Kasumi-1 (cell line): ENCODE measurements around the gene GPR25.

ENCODE experiments used
- DNase-seq, 2 experiments: peaks; one replicate each; lab custom pipeline; 2025; lab: John Stamatoyannopoulos, UW

GPR25 gene, protein sequence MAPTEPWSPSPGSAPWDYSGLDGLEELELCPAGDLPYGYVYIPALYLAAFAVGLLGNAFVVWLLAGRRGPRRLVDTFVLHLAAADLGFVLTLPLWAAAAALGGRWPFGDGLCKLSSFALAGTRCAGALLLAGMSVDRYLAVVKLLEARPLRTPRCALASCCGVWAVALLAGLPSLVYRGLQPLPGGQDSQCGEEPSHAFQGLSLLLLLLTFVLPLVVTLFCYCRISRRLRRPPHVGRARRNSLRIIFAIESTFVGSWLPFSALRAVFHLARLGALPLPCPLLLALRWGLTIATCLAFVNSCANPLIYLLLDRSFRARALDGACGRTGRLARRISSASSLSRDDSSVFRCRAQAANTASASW

DNA sequence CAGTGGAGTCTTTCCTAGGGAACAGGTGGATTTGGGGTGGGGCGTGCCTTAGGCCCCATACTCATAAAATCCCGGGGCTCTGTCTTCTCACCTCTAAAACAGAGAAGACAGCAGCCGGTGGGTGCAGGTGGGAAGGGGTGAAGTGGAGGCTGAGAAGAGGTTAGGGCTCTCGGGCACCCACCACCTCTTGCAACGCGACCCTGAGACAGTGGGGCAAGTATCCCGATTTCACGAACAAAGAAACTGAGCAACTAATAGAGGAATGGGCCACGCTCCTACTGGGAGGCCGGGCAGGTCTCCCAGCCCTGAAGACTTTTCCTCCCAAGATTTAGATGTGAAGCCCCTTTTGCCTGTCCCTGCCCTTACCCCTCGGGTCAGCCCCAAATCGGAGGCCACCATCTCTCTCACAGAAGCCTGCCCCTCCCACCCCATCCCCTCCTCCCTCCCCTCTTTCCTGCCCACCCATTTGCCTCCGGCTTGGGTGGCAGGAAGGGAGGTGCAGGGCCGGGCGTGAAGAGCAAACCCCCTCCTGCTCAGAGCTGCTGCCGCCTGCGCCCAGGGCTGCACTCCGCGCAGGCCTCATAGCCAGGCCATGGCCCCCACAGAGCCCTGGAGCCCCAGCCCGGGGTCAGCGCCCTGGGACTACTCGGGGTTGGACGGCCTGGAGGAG, at the start of gene GPR25:
GPR25 (plus strand) TSS at position 536 of the 670 bp plus-strand sequence; CDS start at position 593, 57 bp downstream.
- no peak for DNase-seq

DNA sequence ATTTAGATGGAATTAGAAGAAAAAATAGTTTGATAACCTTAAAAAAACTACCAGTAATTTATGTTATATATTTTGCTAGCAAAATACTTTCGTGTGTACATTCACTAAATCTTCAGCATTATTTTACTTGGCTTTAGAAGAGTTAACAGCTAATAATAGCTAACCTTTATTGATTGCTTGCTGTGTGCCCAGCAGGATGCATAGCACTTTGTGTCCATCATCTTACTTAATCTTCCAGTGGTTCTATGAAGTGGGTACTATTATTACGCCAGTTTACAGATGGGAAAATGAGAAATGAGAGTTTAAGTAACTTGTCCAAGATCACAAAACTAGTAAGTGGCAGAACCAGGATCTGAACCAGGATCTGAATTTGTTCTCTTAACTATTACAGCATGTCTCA, 41.7 kb upstream of the GPR25 start:
- no peak for DNase-seq

DNA sequence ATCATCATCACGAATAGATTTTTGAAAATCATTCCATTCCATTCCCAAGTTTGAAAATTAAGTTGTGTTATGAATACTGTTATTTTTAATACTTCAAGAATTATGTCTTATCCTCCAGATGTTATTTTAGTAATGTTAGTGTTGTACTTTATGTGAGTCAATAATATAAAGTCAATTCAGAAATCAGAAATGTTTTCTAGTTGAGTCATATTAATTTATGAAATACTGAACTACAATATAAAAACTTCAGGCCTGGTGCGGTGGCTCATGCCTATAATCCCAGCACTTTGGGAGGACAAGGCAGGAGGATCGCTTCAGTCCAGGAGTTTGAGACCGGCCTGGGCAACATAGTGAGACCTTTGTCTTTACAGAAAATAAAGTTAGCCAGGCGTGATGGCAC, 38.4 kb upstream of the GPR25 start:
- DNase-seq: no peak

DNA sequence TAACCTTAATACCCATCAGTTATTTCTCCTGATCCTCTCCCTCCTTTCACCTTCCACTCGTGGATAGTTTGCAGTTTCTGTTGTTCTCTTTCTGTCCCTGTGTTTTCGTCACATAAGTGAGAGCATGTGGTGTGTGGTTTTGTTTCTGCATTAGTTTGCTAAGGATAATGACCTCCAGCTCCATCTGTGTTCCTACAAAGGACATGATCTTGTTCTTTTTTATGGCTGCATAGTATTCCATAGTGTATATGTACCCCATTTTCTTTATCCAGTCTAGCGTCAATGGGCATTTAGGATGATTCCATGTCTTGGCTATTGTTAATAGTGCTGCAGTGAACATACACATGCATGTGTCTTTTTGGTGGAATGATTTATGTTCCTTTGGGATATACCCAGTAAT, 36.6 kb upstream of the GPR25 start:
- DNase-seq: no peak

DNA sequence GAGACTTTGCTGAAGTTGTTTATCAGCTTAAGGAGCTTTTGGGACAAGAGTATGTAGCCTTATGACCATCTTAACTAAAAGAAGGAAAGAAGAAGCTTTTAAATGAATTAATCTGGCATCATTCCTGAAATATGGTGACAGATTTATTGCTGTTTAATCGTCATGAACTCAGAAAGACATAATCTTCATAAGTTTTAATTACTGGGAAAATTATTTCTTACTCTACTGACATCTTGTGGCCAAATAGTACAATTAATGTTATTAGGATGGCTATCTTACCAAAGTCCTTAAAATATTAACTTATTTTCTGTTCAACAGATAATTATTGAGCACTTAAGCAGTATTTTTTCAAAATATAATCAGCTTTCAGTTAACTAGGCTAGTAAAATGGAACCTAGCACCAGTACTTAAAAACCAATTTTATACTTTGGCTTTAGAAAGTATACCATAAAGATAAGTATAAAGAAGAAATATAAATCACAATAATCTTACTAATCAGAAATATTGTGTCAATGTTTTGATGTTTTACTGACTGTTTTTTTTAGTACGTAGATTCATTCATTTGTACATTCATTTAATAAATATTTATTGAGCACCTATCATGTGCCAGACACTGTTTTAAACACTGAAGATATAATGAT, 34.7 kb upstream of the GPR25 start:
- peak; percentile 19 to 65 for DNase-seq

DNA sequence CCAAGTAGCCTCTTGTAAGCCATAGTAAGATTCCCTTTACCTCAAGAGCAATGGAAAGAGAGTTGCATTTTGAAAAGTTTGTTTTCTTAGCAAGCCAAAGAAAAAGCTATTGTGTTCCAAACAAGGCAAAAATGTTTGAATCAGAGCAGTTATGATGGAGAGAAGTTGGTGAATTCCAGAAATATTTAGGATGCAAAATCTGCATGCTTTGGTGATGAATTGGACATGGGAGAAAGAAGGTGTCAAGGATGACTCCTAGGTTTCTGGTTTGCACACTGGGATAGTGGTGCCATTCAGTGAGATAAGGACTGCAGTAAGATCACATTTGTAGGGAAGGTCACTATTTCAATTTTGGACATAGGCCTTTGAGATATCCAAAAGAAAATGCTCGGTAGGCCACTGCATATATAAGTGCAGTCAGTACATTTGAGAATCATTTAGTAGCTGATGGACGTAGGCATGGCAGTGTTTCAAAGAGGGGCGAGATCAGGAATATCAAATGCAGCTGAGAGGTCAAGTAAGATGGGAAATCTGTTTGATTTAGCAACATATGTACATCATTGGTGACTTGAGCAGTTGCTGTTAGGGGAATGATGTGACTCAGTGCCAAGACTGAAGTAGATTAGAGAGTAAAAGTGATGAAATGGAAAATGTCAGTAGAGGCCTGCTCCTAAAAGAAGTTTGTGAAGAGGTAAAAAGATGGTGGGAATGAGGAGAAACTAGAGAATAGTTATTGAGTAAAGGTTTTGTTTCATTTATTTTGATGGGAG, 33.9 kb upstream of the GPR25 start:
- DNase-seq: no peak

DNA sequence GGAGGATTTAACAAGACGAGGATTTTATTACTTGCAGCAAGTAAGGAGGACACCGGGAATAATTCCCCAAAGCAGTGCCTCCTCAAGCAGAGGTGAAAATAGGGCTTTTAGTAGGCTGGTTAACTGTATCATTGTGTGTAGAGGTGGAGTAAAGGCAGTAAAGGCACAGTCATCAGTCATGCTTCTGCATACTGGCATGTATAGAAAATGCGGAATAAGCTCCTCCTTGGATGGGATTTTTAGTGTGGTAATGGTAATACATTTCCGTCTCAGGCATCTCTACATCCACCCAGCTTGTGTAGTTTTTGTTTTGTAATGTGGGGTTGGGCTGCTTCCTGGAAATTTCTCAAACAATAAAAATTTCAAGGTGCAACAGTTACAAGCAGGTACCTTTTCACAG, 27.4 kb upstream of the GPR25 start:
- no peak for DNase-seq

DNA sequence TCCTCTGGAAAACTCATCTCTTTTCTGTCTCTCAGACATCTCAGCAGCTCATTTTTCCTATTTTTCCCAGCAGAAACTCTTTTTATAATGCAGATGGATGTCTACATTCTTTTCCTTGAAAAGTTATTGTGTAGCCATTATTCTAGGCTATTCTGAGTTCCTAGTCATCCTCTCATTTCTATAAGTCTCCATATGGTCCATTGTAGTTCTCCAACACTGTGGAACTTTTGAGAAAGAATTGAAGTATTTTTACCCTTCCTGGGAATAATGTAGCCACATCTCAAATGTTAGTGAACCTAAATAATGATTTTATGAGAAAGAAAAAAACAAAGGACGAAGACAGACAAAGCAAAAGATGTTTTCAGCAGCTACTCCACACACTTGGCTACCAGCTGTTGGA, 26.4 kb upstream of the GPR25 start:
- no peak for DNase-seq

DNA sequence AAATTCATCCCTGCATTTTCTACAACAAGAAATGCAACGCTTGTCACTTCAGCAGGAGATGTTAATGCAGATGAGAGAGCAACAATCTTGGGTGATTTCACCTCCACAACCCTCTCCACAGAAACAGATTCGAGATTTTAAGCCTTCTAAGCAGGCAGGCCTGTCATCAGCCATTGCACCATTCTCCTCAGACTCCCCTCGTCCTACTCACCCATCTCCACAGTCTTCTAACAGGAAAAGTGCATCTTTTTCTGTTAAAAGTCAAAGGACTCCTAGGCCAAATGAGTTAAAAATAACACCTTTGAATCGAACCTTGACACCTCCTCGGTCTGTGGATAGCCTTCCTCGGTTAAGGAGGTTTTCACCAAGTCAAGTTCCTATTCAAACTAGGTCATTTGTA, 23.4 kb upstream of the GPR25 start:
- DNase-seq: no peak

DNA sequence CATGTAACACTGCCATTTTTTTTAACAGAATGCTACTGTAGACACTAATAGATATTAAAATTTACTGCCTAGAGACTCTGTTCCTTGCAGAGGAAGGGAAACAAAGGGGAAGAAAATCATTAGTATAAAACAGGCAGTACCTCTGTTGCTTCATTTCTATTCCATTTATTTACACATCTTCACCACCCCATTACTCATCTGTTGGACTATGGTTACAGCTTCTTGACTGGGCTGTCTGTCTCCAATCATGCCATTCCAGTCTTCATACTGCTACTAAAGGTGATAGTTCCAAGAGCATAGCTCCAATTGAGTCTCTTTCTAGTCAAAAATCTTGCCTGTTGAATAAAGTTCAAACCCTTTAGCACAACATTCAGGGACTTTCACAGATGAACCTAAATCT, 22.2 kb upstream of the GPR25 start:
- no peak for DNase-seq

DNA sequence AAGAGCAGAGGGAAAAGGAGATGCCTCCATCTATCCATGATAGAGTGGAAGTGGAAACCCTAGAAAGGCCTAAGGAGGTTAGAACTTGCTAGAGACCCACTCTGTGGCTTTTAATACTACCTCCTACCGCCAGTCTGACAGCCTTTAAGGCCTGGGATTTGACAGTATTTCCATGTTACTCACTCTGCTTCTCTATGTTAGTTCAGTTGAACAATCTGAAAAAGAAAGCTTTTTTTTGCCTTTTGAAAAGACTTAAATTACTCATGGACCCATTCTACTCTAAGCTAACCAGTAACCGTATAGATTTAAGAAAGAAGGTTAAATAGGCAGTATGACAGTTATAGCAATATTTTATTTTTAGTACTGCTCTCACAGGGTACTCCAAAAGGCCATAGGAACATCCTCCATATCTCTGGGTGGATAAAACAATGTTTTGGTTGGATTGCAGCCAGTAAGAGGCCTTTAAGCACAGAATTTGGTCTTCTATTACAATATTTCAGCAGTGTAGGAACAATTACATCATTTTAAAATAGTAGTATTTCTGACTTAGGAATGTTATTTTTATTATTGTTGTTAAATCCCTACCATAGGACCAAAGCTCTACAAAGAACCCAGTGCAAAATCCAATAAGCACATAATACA, 15.9 kb upstream of the GPR25 start:
- DNase-seq: no peak

DNA sequence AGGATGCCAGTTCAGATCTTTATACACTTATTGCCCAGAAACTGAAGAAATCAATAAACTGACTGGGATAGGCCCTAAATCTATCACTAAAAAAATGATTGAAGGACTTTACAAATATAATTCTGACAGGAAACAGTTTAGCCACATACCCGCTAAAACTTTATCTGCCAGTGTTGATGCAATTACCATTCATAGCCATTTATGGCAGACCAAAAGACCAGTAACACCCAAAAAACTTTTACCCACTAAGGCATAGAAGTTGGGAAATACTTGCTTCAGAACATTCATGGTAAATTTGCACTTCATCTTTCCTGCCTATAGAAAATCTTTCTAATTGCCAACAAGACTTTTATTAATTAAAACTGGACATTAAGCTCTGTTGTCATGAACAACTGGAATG, 15.0 kb upstream of the GPR25 start:
- DNase-seq: peak in 1 of 2 experiments; percentile 12

DNA sequence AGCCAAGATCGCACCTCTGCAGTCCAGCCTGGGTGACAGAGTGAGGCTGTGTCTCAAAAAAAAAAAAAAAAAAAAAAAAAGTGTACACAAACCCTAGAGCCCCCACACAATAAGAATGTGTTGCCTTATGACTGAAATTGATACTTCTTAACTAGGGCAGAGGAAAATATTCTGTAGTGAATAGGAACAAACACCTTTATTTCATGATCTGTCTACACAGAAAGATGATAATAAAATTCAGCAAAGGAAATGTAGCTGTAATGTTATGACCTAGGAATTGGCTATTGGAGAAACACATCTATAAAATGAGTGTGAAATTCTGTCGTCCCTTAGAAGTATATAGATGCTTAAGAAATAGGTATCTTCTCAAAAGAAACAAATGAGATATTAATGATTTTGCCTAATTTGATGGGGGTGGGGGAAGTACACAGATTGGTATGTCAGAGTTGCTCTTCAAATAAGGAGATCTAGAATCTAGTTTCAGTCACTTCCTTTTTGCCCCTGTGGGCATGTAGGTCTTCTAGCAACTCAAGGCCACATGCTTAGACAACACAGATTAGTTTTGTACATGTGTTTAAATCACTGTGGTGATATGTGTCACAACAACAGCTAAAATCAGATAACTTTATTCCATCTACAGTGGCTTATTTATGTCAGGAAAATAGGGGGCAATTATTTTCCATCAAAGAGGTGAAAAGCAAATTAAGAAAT, 10.7 kb upstream of the GPR25 start:
- no peak for DNase-seq

DNA sequence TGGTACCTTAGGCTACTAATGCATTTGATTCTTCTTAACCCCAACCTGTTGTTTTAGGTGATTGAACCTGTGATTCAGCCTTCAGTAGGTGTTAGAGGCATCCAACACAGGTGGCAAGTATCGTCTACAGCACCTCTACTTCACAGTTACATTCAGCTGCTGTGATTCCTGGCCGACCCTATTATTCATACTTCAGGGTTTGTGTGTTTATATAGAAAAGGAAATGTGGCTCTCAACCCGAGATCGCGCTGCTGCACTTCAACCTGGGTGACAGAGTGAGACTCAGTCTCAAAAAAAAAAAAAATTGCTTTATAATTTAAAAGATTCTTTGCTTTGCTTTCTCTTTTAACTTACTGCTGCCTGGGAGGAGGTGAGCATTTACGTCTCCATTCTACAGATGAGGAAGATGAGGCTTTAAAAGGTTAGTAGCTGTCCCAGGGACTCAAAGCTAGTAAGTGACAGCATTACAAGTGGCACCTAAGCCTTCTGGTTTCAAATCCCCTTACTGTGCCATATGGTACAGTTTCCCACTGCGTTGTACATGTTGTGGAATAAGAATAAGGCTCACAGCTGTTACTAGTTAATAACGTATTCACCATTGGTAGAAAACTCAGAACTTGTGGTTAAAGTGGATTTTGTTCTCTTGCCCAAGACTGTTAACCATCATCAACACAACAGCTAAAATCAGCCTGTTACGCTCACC, 9.9 kb upstream of the GPR25 start:
- no peak for DNase-seq

DNA sequence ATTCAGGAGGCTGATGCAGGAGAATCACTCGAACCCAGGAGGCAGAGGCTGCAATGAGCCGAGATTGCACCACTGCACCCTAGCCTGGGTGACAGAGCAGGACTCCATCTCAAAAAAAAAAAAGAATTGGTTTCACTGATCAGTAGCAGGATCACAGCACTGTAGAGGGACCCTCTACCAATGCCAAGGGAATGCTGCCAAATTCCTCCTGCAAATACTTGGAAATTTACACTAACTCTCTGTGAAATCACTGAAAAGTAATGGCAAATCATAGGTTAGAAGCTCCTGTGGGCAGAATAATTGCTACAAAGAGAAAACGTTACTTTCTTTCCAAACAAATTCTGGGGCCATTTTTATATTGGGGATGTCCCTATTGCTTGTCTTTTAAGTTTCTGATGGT, 6.7 kb upstream of the GPR25 start:
- no peak for DNase-seq

DNA sequence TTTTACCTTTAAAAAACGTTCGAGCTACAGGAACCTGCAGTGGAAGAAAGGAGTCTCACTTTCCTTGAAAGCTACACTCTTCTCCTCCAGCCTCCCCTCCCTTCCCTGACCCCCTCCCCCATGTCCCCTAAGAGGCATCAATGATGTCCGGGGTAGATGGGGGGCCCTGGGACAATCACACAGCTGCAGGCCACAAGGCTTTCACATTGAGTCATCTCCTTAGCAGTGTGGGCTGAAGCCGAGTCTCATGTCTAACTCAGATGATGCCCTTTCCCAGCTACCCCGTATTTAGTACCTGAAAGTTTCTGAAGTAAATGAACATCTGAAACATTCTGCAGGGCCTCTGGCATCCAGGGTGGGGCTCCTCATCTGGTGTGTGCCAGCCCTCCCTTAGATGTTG, 6.3 kb upstream of the GPR25 start:
- DNase-seq: no peak

DNA sequence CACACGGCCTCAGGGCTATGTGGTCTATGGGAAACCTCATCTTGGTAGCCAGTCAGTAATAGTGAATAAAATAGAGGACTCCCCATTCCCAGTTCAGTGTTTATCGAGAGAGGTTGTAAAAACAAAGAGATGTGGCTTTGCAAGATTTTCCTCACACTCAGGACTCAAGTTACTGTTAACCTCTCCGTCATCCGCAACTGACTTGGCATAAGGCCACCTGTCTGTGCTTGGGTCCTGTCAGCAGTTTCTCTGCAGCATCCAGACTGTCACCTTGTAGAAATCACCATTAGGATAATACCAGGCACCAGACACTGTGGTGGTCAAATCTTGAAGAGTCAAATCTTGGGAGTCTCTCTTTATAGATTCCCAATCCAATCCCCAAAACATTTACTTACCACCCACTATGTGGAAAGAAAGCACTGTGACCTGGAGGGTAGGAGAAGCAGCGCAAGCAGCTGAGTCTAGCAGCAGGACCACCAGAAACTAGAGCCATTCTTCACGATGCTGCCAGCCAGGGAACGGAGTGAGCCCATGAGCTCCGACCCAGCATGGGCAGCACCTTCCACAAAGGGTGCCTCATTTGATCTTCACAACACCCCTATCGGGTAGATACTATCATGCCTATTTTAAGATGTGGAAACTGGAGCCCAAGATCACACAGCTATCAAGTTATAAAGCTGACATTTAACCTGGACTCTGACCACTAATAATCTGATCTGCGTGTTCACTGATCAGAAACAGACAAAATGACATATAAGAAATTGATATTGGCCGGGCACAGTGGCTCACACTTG, 5.6 kb upstream of the GPR25 start:
- no peak for DNase-seq

DNA sequence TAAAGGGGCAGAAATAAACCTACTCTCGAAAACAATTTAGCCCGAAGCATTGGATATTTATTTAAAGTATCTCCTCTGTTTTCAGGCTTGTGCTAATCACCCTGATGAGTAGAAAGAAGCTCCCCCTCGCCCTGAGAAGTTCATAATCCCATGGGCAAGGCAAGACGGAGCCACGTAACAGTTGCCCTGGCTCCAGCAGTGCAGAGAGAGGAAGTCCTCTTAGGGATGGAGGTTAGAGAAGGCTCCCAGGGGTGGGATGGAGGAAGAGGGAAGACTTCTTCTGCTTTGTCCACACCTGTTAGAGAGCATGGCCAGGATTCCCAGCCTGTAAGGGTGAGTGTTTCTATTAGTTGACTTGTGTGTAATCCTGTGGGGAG, 3.4 kb upstream of the GPR25 start:
- no peak for DNase-seq

DNA sequence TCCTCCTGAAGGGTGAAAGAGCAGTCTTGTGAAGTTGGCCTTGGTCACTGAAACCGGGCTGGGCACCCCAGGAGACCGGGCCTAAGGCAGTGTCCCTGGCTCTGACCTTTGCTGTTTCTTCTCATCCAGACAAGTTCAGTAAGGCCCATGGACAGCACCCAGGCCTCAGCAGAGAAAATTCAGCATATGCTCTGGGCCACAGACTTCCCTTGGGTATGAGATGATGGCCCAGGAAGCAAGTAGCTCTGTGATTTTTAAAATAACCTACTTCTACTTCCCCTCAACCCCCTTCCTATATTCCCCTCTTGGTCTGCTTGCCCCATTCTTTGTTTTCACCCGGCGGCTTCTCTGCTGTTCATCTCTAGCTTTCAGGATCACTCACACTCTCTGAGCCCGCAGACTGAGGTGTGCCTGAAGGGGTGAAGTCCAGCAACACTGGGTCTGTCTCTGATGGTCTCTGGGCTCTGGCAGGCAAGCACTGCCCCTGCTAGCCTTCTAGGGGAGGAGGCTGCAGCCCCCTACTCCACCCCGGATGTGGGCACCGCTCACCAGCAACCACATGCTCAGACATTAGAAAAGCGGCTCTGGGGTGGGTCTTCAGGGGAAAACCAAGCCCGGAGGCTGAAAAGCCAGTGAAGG, 2.9 kb upstream of the GPR25 start:
- DNase-seq: no peak
